Skin of body (tissue), 2 donors: ENCODE data around the gene EMC9. TPM values are rescaled to one million over a fixed set of nuclear protein-coding genes. Genes with fewer than 3 reads are reported as not detected.

Experiments
- DNase-seq: peaks from one replicate; lab custom pipeline; 2025; lab: John Stamatoyannopoulos, UW
- total RNA-seq: library from RNA; depleted of rRNA; stranded (reverse); fragments of >200 nt; gene quantifications from one replicate; pipeline ENCODE4 v1.2.3, GENCODE V29; 2014

EMC9 gene
- total RNA-seq, 1 donor from 2014 or later, result 6.8 TPM

DNA sequence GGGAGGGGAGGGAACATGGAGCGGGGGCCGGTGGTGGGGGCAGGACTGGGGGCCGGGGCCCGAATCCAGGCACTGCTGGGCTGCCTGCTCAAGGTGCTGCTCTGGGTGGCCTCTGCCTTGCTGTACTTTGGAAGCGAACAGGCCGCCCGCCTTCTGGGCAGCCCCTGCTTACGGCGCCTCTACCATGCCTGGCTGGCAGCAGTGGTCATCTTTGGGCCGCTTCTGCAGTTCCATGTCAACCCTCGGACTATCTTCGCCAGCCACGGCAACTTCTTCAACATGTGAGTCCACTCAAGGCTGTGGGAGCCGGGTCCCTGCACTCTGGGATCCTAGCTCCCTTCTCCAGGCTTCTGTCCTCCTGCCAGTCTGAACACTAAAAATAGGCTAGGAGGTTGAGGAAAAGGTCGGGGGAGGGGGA lies 9.8 kb downstream of the EMC9 start:
- DNase-seq, result no peak

DNA sequence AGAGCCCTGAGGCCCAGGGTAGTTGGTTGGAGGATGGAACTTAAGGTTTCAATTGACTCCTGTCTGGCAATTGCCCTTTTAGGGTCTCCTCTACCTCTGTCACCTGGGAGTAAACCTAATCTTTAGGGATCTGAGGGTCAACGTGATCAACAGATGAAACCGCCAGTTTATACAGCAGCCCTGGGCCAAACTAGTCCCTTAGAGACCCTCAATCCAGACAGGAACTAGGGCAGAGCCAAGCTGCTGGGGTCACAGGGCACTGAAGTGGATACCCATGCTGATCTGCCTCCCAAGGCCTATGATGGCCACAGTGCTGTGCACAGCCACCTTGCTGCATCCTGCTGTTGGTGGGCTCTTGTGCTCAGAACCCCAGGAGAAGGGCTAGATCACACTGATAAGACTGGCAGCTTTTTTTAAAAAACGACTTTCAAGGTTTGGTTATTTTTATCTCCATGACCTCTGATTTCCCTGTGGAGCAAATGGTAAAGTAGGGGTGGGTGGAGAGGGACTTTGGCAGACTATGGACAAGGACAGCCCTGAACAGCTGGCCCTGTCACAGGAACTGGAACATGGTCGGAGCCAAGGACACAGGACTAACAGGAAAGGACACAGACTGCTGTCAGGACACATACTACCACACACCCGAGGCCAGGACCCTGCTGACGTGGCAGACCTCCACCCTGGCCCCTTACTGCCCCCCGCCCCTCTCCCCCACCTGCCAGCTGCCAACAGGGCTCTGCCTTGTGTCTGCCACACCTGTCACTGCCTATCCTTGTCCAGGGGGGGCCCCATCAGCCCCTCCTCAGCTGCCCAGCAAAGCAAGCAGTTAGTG lies 10.5 kb downstream of the EMC9 start:
- peak; percentile 12 for DNase-seq

DNA sequence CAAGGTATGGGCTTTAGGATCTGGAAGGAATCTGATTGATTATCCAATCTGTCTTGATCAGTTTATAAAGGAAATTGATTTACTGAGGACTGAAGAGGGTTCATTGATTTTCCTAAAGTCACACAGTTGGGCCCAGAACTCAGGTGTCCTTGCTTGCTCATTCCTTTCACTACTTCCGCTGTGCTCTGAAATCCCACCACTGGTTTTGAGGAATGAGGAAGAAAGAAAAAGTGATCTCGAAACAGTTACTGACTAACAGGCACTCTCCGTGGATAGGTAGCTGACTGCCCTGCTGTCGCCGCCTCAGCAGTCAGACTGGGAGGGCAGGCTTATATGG lies 11.0 kb downstream of the EMC9 start, which contains the start of gene FITM1:
TSS of gene FITM1 (plus strand) at position 280 of the 337 bp plus-strand sequence. CDS start 905 bp downstream, outside the sequence.
- DNase-seq, result no peak

DNA sequence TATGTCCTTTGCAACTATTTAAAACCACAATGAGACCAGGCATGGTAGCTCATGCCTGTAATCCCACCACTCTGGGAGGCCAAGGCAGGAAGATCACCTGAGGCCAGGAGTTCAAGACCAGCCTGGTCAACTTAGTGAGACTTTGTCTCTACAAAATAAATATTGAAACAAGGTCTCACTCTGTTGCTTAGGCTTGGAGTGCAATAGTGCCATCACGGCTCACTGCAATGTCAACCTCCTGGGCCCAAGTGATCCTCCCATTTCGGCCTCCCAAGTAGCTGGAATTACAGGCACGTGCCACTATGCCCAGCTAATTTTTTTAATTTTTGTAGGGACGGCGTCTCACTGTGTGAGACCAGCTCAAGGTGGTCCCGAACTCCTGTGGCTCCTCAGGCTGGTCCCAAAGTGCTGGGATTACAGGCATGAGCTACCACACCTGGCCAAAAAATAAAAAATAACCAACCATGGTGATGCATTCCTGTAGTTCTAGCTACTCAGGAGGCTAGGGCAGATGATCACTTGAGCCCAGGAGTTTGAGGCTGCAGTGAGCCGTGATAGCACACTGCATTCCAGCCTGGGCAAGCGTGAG lies 11.9 kb downstream of the EMC9 start:
- DNase-seq, result no peak

DNA sequence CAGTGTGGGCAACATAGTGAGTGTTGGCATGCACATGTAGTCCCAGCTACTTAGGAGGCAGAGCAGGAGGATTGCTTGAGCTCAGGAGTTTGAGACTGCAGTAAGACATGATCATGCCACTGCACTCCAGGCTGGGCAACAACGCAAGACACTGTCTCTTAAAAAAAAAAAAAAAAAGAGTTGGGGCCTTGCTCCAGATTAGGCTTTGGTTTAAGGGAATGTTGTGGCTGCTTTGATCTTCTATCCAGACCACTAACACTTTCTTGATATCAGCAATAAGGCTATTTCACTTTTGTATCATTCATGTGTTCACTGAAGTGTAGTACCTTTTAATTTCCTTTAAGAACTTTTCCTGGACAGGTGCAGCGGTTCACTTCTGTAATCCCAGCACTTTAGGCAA lies 13.7 kb downstream of the EMC9 start:
- DNase-seq, result no peak

DNA sequence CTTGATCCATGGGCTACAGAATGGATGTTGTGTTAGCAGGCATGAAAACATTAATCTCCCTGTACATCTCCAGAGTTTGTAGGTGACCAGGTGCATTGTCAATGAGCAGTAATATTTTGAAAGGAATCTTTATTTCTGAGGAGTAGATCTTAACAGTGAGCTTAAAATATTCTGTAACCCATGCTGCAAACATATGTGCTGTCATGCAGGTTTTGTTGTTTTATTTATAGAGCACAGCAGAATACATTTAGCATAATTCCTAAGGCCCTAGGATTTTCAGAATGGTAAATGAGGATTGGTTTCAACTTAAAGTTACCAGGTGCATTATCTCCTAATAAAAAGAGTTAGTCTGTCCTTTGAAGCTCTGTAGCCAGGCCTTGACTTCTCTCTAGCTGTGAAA lies 14.5 kb downstream of the EMC9 start:
- no peak for DNase-seq

DNA sequence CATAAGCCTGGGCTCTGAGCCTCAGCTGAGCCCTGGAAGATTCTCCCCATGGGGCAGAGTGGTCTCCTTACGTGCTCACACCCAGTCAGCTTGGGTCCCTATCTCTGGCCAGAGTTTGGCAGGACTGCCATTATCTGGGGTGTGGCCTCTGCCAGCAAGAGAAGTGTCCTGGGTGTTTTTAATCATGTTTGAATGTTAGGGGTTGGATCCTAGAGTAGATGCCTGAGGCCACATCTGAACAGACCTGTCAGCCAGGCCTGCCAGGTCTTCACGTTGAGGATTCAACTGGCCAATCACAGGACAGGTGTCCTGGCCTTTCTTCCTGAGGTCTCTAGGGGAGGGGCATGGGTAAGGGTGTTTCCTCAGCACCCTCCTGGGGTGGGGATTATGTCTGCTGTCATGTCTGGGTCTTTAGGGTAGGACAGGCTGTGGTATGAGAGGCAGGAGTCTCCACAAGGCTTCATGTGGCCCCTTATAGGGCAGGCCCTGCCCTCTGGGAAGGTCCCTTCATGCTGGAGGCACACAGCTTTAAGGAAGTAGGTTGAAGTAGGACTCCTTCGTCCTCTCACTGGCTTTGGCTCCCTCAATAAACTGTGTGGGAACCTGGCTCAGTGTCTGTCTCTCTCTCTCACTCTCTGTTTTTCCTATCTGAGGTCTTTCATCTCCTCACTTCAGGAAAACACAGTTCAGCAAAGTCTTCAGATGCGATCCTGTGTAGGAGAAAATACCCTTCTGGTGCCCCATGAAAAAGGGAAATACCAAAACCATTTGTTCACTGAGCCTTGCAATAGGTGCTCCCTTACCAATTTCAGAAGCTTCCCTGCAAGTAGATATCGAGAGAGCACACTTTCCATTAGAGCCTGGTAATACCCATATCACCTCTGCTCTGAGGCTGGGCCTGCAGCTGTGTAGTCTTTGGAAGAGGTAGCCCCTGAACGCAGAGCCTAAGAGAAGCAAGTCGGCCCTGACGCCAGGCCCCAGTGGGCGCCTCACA lies 17.7 kb downstream of the EMC9 start:
- DNase-seq, result no peak

DNA sequence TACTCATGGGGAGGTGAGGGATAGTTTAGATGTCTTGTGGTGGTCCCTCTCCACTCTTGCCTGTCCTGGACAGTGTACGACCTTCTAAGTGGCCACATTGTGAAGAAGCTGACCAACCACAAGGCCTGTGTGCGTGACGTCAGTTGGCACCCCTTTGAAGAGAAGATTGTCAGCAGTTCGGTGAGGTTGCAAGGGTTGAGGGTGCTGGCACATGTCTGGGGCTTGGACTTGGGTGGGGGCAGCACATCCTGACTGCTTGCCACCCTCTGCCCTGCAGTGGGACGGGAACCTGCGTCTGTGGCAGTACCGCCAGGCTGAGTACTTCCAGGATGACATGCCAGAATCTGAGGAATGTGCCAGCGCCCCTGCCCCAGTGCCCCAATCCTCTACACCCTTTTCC lies 18.5 kb downstream of the EMC9 start:
- no peak for DNase-seq

DNA sequence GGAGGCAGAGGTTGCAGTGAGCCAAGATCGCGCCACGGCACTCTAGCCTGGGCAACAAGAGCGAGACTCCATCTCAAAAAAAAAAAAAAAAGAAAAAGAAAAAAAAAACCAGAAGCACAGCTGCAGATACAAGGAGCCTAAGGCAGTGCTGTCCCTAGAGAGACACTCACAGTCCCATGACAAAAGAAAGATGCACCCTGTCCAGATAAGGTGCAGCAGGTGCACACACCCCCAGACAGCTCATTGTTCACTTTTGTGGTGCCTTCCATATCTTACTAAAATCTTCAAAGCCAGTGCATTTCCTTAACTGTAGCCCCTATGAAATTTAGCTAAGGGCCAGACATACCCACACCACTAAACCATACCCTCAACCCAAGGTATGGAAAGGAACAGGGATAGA lies 19.0 kb downstream of the EMC9 start:
- no peak for DNase-seq

DNA sequence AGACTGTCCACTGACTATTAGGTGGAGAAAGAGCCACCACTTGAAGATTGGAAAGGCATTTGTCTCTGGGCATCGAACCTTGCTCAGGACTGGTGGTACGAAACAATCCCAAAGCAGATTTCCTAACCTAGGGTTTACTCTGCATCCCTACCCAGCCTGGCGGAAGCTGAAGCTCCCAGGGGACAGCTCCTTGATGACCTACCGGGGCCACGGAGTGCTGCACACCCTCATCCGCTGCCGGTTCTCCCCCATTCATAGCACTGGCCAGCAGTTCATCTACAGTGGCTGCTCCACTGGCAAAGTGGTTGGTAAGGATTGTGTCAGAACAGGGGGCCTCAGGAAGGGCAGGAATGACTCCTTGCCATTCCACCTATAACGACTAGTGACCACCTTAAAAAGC lies 20.2 kb downstream of the EMC9 start:
- DNase-seq, result no peak

DNA sequence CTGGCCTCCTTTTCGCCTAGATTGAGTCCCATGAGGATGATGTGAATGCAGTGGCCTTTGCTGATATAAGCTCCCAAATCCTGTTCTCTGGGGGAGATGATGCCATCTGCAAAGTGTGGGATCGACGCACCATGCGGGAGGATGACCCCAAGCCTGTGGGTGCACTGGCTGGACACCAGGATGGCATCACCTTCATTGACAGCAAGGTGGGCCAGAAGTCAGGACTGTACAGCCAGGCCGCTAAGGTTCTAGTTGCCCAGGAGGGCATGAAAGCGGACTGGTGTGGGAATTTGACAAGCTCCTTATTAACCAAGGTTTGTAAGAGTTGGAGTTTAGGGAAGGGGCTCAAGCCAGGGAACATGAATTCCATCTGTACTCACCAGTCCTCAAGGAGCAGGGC lies 21.7 kb downstream of the EMC9 start:
- DNase-seq, result no peak

DNA sequence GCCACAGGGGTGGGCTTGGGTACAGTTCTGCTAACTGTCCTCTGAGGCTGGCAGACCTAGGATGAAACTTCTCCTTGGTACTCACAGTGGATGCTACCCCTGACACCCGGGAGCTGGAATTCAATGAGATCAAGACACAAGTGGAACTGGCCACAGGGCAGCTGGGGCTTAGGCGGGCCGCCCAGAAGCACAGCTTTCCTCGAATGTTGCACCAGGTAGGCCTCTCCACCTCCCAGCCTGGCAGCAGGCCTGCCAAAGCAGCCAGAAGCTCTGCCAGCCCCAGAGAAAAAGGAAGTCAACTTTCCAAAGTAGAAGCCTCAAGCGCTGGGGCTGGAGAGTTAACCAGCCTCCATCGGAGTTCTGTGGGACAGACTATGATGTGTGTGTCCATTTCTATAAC lies 24.2 kb downstream of the EMC9 start:
- no peak for DNase-seq

DNA sequence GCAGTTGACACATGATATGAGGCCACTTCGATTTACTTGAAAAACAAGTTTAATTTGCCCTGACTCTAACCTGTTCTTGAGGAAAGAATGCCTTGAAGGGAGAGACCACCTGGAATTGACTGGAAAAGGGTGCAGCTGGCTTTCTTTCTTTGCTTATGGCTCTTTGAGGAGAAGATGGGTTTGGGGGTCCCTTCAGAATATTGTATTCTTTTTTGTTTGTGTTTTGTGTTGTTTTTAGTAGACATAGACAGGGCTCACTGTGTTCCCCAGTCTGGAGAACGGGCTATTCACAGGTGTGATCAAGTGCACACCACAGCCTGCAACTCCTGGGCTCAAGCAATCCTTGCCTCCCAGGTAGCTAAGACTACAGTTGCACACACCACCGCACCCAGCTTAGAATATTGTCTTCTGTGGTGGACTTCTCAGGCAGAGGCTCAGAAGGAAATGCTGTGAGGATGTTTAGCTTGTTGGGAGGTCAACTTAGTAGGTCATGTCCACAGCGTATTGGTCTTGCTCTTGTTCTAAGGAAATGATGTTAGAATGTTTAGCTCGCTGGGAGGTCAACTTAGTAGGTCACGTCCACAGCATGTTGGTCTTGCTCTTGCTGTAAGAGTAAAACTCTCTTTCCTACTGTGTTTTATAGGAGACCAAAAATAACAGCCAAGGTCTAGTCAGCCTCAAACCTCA lies 25.1 kb downstream of the EMC9 start:
- no peak for DNase-seq

DNA sequence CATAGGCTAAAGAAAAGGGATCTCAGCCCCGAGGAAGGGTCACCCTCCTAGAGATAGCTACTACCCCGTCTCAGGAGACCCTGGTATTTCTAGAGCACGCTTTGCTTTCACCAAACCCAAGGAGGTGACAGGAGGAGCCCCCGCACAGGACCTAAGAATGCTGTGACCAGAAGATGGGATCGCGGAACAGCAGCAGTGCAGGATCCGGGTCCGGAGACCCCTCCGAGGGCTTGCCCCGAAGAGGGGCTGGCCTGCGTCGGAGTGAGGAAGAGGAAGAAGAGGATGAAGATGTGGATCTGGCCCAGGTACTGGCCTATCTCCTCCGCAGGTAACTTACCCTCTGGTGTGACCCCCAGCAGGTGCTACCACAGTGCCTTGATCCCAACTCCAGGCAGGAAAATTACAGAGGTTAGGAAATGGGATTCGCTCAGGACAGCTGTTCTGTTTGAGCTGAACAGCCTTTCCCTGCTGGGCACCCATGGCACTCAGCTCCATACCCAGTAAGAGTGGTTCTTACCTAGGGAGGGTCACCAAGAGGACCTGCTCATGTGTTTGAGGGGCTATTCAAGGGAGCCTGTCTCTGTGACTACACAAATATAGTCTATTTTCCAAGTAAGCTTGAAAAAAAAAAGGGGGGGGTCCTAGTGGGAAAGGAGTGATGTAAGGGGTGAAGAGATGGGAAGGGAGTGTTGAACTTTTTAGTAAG lies 25.8 kb downstream of the EMC9 start:
- no peak for DNase-seq

DNA sequence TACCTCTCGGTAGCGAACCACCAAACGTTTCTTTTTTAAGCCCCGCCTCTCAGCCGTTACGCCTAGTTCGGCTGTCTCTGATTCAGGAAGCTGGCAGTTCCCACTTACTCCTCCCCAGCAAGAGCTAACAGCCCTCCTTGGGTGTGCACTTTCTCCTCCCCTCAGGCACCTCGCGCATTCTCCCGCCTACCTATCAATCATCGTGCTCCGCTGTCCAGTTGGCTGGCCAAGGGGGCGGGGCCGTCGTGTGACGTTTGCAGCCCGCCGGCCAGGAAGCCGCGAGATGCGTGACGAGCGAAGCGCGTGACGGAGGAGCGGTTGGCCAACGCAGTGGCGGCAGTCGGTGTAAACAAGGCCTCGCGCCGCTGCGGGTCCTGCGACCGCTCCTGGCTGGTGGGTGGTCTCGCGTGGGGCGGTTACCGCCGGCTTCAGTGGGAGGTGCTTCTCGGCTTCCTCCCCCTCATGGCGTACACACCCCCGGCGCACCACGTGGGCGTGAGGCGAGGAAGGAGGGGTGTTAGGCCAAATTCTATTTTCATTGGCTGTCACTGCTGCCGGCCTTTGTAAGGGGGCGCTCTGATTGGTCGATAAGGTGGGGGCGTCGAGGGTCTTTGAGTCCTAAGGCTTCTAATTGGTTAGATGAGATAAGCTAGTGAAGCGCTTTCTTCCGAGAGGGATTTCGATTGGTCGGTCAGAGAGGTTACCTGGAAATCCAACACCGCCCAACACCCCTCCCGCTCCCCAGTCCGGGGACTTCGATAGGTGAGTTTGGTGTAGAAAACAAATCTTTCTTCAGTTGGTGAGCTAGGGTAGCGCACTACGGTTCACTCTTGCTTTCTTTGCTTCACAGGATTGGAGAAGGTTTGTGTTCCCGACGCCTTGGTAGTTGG lies 26.6 kb downstream of the EMC9 start, which contains the start of the genes DCAF11 and NRL:
TSS of gene DCAF11 (plus strand) at position 246 of the 890 bp plus-strand sequence. CDS start 818 bp downstream, outside the sequence.
TSS of gene NRL (minus strand) at position 418 of the 890 bp plus-strand sequence. CDS start 32,101 bp downstream, outside the sequence.
- DNase-seq, result peak; percentile 99

DNA sequence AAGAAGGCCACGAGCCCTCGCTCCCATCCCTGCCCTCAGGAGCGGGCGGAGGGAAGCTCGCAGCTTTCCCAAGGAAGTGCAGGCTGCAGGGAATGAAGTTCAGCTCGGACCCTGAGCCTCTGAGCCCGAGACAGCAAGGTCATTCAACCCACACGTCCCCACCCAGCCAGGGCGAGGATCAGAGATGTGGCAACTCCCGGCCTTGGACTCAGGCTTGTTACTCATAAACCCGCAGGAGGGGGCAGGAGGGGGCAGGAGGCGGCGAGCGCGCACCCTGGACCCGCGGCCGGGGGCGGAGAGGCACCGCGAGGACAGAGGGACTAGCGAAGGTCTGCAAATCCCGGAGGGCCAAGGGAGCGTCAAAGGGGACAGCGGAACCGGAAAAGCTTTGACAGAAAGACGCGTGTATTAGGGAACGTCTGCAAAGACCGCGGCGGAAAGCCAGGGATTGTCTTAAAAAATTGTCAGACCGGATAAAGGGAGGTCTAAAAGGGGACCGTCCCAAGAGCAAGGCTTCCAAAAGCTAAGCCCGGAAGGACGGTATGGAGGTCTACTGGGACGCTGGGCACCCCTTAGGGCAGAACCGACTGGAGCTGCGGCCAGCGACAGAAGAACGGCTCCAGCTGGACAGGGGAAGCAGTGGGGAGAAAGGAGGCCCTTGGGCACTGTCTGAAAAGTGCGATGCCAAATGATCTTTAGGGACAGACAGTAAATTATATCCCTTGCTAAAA lies 27.4 kb downstream of the EMC9 start:
- DNase-seq, result peak; percentile 92

DNA sequence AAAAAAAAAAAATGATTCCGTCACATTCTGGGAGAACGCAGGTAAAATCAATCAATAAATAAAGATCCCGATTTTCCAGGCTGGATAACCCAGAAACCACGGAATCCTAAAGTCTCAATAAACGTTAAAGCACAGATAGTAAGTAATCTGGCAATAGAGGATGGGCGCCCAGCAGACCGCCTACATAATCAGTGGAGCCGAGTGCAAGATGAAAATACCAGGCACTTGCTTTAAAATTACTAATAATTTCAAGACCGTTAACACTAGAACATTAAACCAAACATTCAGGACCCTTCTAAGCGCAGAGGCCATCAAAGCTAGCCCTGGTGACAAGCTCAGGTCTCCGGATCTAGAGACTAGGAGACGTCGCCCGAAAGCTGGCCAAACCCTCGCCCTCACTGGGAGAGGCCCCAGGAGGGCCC lies 28.0 kb downstream of the EMC9 start:
- no peak for DNase-seq

DNA sequence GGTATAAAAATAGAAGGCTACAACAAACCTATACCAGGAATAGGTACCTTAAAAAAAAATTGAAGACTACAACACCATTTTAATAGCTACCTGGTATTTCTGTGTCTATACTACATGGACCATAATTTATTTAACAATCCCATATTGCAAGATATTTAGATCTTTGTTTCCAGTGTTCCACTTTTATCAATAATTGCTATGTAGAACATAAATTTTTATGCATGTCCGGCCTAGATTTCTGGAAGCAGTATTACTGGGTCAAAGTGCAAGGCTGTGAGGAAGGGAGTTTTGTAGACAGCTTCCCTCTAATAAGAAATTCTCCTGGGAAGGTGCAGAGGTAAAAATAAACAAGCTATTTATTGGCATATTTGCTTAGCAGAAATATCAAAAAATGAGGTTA lies 30.9 kb downstream of the EMC9 start:
- no peak for DNase-seq

DNA sequence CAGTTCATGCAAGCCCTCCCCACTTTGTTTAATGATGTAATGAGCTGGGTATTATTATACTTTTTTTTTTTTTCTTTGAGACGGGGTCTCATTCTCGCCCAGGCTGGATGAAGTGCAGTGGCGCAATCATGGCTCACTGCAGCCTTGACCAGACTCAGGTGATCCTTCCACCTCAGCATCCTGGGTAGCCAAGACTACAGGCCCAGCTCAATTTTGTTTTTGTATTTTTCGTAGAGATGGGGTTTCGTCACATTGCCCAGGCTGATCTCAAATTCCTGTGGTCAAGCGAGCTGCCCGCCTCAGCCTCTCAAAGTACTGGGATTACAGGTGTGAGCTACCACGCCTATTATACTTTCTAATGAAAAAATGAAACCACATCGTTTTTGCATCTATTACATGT lies 31.3 kb downstream of the EMC9 start:
- DNase-seq, result no peak
